Thymus (tissue), 11 donors: ENCODE results near the gene MACROD2. TPM values are rescaled to one million over a fixed set of nuclear protein-coding genes. Genes with fewer than 3 reads are reported as not detected.

Source experiments
- DNase-seq, 9 donors: peaks; one replicate each; pipeline ENCODE4 v3.0.0-alpha.2; 2013; ENCODE audit warnings: low spot score in 9 of 9, low read depth in 6 of 9, missing footprints in 1 of 9
- H3K27ac ChIP-seq, 2 donors: one replicate each; pipeline ENCODE4 v1.5.1; 2013; ENCODE audit warnings: control low read depth in 1 of 2, low read depth in 1 of 2, low read length in 1 of 2, mild to moderate bottlenecking in 1 of 2, moderate library complexity in 1 of 2
- H3K27me3 ChIP-seq, 2 donors: one replicate each; pipeline ENCODE4 v1.5.1; 2013; ENCODE audit warnings: low read length in 1 of 2; ENCODE audit not compliant: control insufficient read depth in 2 of 2, insufficient read depth in 1 of 2
- H3K36me3 ChIP-seq, 2 donors: one replicate each; pipeline ENCODE4 v1.5.1; 2013; ENCODE audit warnings: low read length in 1 of 2, mild to moderate bottlenecking in 1 of 2, moderate library complexity in 1 of 2; ENCODE audit not compliant: control insufficient read depth in 2 of 2, insufficient read depth in 2 of 2
- H3K4me1 ChIP-seq, 2 donors: one replicate each; pipeline ENCODE4 v1.5.1; 2013; ENCODE audit warnings: low read length in 2 of 2; ENCODE audit not compliant: control insufficient read depth in 2 of 2, insufficient read depth in 2 of 2
- H3K4me3 ChIP-seq, 2 donors: one replicate each; pipeline ENCODE4 v1.5.1; 2013; ENCODE audit warnings: low read length in 2 of 2, control low read depth in 1 of 2, mild to moderate bottlenecking in 1 of 2
- H3K9me3 ChIP-seq, 2 donors: one replicate each; pipeline ENCODE4 v1.5.1; 2013; ENCODE audit warnings: low read length in 1 of 2, mild to moderate bottlenecking in 1 of 2; ENCODE audit not compliant: control insufficient read depth in 2 of 2, insufficient read depth in 1 of 2
- WGBS: extraction: QIAGEN DNeasy Blood & Tissue Kit; methylation state at CpG from one replicate; pipeline ENCODE4 v1.1.7; 2013; 5-methylcytosine and 5-hydroxymethylcytosine counted together
- polyA plus RNA-seq: library from polyadenylated mRNA; stranded (reverse); fragments of 200-250 nt; gene quantifications from one replicate; pipeline ENCODE4 v1.2.3, GENCODE V29; 2013
- total RNA-seq: library from RNA; stranded (reverse); fragments of 120-200 nt; gene quantifications from one replicate; pipeline ENCODE4 v1.2.4, GENCODE V29; 2013
- donor health status: healthy.

MACROD2 gene
- total and polyA plus RNA-seq, 2 donors, result 1.6 to 4.2 TPM

DNA sequence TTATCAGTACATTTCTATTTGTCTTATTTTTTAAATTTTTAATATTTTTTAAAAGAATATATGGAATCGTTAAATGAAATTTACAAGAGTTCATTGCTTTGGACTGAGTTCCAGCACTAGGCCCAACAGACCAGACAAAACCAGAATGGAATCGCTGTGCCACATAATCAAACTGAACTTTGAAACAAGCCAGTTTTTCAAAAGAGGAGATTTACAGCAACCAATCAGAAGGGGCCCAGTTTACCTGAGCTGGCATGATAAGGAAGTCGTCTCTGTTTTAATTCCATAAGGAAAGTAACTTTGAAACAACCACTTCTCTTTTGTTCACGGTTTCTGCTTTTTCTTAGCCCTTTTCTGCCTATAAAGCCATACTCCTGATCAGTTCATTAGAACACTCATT, 635.7 kb downstream of the MACROD2 start:
- H3K27ac ChIP-seq, result no peak overlapping the region
- no peak for DNase-seq
- no peaks in the 10 kb centered on the region for H3K9me3 ChIP-seq
- no peaks in the 10 kb centered on the region for H3K4me1 ChIP-seq
- WGBS, result 93% methylated on average over 4 of the region's 4 CpGs
- H3K27me3 ChIP-seq, result no peaks in the 10 kb centered on the region
- no peaks in the 10 kb centered on the region for H3K36me3 ChIP-seq
- no peak overlapping the region for H3K4me3 ChIP-seq

DNA sequence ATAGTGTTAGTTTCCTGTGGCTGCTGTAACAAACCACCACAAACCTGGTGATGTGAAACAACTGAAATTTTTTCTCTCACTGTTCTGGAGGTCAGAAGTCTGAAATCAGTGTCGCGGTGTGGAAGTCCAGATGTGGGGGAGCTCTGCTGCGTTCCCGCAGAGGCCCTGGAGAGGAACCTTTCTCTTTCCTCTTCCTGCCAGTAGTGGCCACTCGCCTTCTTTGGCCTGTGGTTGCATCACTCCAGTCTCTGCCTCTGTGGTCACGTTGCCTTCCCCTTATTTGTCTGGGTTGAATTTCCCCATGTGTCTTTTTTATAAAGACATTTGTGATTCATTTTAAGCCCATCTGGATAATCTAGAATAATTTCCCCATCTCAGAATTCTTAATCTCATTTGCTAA, 637.6 kb downstream of the MACROD2 start:
- no peak for DNase-seq
- no peaks in the 10 kb centered on the region for H3K4me1 ChIP-seq
- 80% methylated on average over 6 of the region's 6 CpGs for WGBS
- H3K9me3 ChIP-seq, result no peaks in the 10 kb centered on the region
- H3K27me3 ChIP-seq, result no peaks in the 10 kb centered on the region
- H3K4me3 ChIP-seq, result no peak overlapping the region
- no peak overlapping the region for H3K27ac ChIP-seq
- no peaks in the 10 kb centered on the region for H3K36me3 ChIP-seq

DNA sequence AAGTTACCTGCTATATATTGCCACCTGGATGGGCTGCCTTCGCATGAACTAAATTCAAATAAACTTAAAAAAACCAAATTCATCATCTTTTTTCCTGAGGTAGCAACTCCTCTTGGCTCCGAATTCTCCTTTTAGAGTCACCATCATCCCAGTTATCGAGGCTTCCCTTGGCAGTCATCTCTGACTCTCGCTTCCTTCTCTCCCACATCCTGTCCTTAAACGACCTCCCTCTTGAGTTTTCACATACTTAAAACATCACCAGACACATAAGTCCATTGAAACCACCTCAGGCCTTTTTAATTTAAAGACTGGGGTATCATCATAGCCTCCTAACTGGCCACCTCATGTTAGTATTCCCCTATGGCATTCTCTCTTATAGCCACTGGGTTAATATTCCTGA, 638.2 kb downstream of the MACROD2 start:
- H3K4me1 ChIP-seq, result no peaks in the 10 kb centered on the region
- WGBS, result 88% methylated on average over 5 of the region's 5 CpGs

DNA sequence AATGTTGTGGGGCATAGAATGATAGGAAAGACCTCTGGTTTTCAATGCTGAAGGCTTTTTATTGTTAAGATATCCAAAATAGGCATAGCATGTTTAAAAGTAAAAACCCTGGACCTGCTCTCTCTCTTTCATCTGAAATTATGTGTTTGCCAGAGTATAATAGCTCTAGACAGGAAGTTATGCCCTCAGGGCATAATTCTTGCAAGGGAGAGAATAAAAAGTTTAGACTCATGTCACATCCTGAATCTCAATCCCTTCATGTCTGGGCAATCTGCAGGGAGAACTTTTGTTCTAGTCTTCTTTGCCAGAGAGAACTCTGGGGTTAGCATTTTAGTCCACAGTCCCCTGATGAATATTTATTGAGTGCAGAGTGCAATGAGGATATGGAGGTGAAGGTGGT, 639.3 kb downstream of the MACROD2 start:
- H3K4me1 ChIP-seq, result no peaks in the 10 kb centered on the region
- H3K4me3 ChIP-seq, result no peak overlapping the region
- H3K27ac ChIP-seq, result no peak overlapping the region
- H3K27me3 ChIP-seq, result no peaks in the 10 kb centered on the region
- H3K9me3 ChIP-seq, result no peaks in the 10 kb centered on the region
- DNase-seq, result no peak
- H3K36me3 ChIP-seq, result no peaks in the 10 kb centered on the region

More for the DNA sequence above, 638.2 kb downstream of the MACROD2 start:
- Histone ChIP-seq H3K27ac (no peak overlapping the region), H3K36me3 (no peaks in the 10 kb centered on the region), H3K9me3 (no peaks in the 10 kb centered on the region), H3K4me3 (no peak overlapping the region), H3K27me3 (no peaks in the 10 kb centered on the region)
- DNase-seq, result no peak

DNA sequence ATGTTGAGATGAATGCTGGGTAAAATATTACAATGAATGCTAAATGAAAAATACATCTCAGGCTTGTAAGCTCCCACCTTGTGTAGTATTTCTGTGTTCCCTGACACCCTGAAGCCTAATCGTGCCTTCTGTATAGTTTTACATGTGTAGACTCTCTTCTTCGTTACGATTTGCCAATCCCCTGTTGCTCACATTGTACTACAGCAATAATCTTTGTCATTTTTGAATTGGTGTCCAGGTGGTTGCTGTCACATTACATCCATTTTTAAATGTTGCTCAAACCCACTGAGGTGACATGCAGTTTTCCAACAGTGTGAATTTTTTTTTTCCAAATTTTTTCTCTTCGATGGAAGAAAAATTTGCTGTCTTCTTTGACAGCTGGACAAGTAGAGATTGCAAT, 642.1 kb downstream of the MACROD2 start:
- H3K27me3 ChIP-seq, result no peaks in the 10 kb centered on the region
- H3K9me3 ChIP-seq, result no peaks in the 10 kb centered on the region
- no peak overlapping the region for H3K4me3 ChIP-seq
- WGBS, result 93% methylated on average over 4 of the region's 4 CpGs
- H3K36me3 ChIP-seq, result no peaks in the 10 kb centered on the region
- no peaks in the 10 kb centered on the region for H3K4me1 ChIP-seq
- H3K27ac ChIP-seq, result no peak overlapping the region
- no peak for DNase-seq

DNA sequence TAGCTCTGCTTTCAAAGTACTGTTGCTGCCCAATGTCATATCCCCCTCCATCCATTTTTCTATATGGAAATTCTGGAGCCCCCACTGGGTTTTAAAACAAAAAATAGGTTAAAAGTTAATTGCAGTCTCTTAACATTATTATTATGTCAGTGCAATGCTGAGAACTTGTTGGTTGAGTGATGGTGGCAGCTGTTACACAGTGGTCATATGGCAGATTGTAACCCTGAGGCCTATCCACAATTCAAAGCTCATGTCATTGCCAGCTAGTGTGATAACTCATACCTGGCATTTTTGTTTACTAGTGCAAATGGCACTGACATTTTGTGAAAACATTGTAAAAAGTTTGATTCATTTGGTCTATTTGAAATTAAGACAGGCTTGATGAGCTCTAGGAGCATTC, 647.8 kb downstream of the MACROD2 start:
- Histone ChIP-seq H3K4me3 (no peak overlapping the region), H3K27ac (no peak overlapping the region), H3K27me3 (no peaks in the 10 kb centered on the region), H3K9me3 (no peaks in the 10 kb centered on the region), H3K4me1 (no peaks in the 10 kb centered on the region), H3K36me3 (no peaks in the 10 kb centered on the region)
- no peak for DNase-seq

- Histone ChIP-seq H3K4me1 (no peaks in the 10 kb centered on the region), H3K27me3 (no peaks in the 10 kb centered on the region), H3K27ac (no peak overlapping the region), H3K4me3 (no peak overlapping the region), H3K9me3 (no peaks in the 10 kb centered on the region), H3K36me3 (no peaks in the 10 kb centered on the region)
- WGBS, result 89% methylated on average over 1 of the region's 1 CpG
- DNase-seq, result peak in 6 of 9 donors; percentile 7 to 62 (median 20)
These were observed 648.2 kb downstream of the MACROD2 start for GRCh38 chr20:14643556-14643955.

GRCh38 chr20:14644306-14645097, 649.2 kb downstream of the MACROD2 start:
- no peak for DNase-seq
- no peak overlapping the region for H3K4me3 ChIP-seq
- no peaks in the 10 kb centered on the region for H3K4me1 ChIP-seq
- no peak overlapping the region for H3K27ac ChIP-seq
- WGBS, result 91% methylated on average over 2 of the region's 2 CpGs
- no peaks in the 10 kb centered on the region for H3K9me3 ChIP-seq
- no peaks in the 10 kb centered on the region for H3K27me3 ChIP-seq
- H3K36me3 ChIP-seq, result no peaks in the 10 kb centered on the region

DNA sequence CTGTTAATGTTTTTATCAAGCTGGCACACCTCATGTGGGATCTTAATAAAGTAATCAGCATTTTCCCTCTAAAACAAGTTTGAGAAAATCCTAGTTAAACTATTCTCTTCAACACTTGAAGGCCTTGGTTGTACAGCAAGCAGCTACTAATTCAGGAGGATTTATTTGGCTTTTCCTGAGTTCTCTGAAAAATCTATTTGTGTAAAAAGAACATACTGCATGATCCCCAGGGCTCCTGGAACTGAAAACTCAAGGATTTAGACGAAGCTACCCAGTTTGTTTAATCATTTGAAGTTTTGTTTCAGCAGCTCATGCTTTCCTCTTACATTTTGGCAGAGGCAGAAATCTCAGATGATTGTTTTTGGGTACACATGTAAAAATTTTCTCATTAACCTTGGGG, 651.7 kb downstream of the MACROD2 start:
- H3K27me3 ChIP-seq, result no peaks in the 10 kb centered on the region
- no peaks in the 10 kb centered on the region for H3K36me3 ChIP-seq
- WGBS, result 74% methylated on average over 1 of the region's 1 CpG
- no peak overlapping the region for H3K4me3 ChIP-seq
- no peaks in the 10 kb centered on the region for H3K9me3 ChIP-seq
- no peak overlapping the region for H3K27ac ChIP-seq
- DNase-seq, result no peak
- no peaks in the 10 kb centered on the region for H3K4me1 ChIP-seq
